Activated CD8-positive, alpha-beta T cell treated with anti-CD3 and anti-CD28 coated beads for 36 hours (primary cell): ENCODE data around the gene TCOF1. TPM values are rescaled to one million over a fixed set of nuclear protein-coding genes. Genes with fewer than 3 reads are reported as not detected.

ENCODE experiments used
- ATAC-seq: fragments of 200-7000 bp; cut with Tn5 transposase; one replicate; pipeline ENCODE4 v1.10.0; 2021; ENCODE audit warnings: mild to moderate bottlenecking, moderate library complexity
- CTCF ChIA-PET: fragments of 350-600 bp; sonication (Branson Sonifier 250); formaldehyde crosslinking; loops from one replicate; lab custom pipeline; 2021; ENCODE audit warnings: antibody characterized with exemption; lab: Charles Lee
- POLR2A ChIA-PET: fragments of 350-600 bp; sonication (Branson Sonifier 250); formaldehyde crosslinking; loops from one replicate; lab custom pipeline; 2021; ENCODE audit warnings: antibody characterized with exemption; lab: Charles Lee
- DNase-seq: peaks from one replicate; pipeline ENCODE4 v3.0.0-alpha.2; 2020
- H3K27ac Mint-ChIP-seq: one replicate; pipeline ENCODE4 v1.8.0; 2021; ENCODE audit warnings: mild to moderate bottlenecking, mixed read lengths
- H3K27me3 Mint-ChIP-seq: one replicate; pipeline ENCODE4 v1.8.0; 2021; ENCODE audit warnings: mixed read lengths
- H3K36me3 Mint-ChIP-seq: one replicate; pipeline ENCODE4 v1.8.0; 2021; ENCODE audit warnings: low read depth, mixed read lengths
- H3K4me1 Mint-ChIP-seq: one replicate; pipeline ENCODE4 v1.8.0; 2021; ENCODE audit warnings: low read depth, mixed read lengths
- H3K4me3 Mint-ChIP-seq: one replicate; pipeline ENCODE4 v1.8.0; 2021; ENCODE audit warnings: mild to moderate bottlenecking, moderate library complexity, mixed read lengths
- H3K9me3 Mint-ChIP-seq: one replicate; pipeline ENCODE4 v1.8.0; 2021; ENCODE audit warnings: mixed read lengths
- CTCF ChIP-seq: fragments of 200-600 bp; IDR thresholded peaks from one replicate; pipeline ENCODE4 v1.8.0; 2022; ENCODE audit warnings: antibody characterized with exemption, mild to moderate bottlenecking
- intact Hi-C: fragments of 100-400 bp; cut with micrococcal nuclease; formaldehyde crosslinking; loops from one replicate; pipeline ENCODE4 v1.10.0; 2022
- total RNA-seq, 2 experiments: library from RNA; stranded (reverse); gene quantifications; one replicate each; pipeline ENCODE4 v1.2.3, GENCODE V29; 2021

The TCOF1 gene
- total RNA-seq, 2 experiments from 2014 or later: 114 to 117 TPM

DNA sequence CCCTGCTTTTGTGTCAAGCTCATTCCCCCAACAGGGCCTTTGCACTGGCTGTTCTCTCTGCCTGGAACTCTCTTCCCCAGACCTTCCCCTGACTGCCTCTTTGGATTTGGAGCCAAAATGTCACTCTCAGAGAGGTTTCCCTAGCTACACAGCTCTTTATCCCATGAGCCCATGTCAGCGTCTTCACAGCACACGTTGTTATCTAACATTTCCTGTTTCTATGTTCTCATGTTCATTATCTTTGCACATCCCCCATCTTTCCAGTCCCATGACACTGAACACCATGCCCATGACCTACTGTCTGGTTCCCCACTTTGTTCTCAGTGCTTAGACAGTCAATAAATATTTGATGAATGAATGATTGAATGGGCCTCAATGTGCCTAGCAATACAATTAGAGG lies 28.5 kb upstream of the TCOF1 start:
- H3K4me3 Mint-ChIP-seq: no peak overlapping the region
- H3K27me3 Mint-ChIP-seq: no peaks in the 10 kb centered on the region

DNA sequence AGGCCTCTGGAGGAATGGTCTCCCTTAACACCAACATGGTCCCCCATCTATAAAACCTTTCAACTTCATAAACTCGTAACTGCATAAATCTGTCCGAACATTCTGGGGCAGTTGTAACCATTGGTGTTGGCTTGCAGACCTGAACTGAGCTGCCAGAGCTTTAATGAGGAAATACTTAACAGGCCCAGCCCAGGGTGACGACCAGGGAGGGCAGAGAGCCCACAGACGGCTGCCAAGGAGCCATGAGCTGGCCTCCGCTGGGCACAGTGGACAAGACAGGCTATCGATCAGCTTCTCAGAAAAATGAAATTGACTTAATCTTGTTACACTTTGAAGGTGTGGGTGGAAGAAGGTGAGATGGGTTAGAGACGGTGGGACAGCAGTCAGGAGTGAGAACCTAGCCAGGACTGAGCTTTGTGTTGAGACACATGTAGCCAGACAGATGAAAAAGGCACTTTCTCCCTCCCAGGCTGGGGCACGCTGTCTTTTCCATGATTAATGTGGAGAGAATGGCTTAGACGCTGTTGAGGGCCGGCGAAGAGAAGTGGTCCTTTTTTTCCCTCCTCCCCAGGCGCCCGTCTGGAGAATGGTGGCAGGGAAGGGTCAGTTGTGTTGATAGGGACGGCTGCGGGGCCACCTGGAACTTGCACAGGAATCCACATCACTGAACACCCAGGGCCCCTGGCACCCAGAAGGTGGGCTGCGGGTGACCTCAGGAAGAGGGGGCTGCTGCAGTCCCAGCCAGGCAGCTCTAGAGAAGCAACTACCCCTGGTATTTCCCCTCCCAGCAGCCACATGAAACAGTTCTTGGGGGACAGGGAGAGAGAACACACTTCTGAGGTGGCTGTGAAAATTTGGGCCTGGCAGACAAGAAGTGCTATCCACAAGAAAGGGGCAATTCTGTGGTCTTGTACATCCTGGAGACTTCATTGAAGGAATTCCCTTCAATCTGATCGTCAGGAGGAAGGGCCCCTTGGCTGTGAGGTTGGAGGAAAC lies 27.3 kb upstream of the TCOF1 start:
- TF ChIP-seq CTCF: no peak
- Mint-ChIP-seq H3K4me1 (no peaks in the 10 kb centered on the region), H3K36me3 (no peaks in the 10 kb centered on the region), H3K27ac (no peak overlapping the region), H3K9me3 (no peaks in the 10 kb centered on the region), H3K4me3 (no peak overlapping the region), H3K27me3 (no peaks in the 10 kb centered on the region)
- ChIA-PET CTCF (no interaction called here), POLR2A (no interaction called here)
- DNase-seq (no peak), ATAC-seq (no peak)
- intact Hi-C loops: no loop called here

More for the DNA sequence above, 28.5 kb upstream of the TCOF1 start:
- Mint-ChIP-seq H3K36me3 (no peaks in the 10 kb centered on the region), H3K27ac (no peak overlapping the region), H3K4me1 (no peaks in the 10 kb centered on the region), H3K9me3 (no peaks in the 10 kb centered on the region)
- ChIA-PET CTCF (no interaction called here), POLR2A (no interaction called here)
- no peak for ATAC-seq
- no peak for TF ChIP-seq CTCF
- intact Hi-C loops: no loop called here
- DNase-seq: no peak

GRCh38 chr5:150333400-150333799 lies 24.1 kb upstream of the TCOF1 start:
- CTCF ChIA-PET: interaction anchor here (1.5 kb wide), 1 partner anchor 203 kb away, joined by 4 read pairs; no protein-coding TSS in a partner anchor
- Mint-ChIP-seq H3K27ac (no peak overlapping the region), H3K27me3 (no peaks in the 10 kb centered on the region), H3K9me3 (no peaks in the 10 kb centered on the region), H3K4me1 (no peaks in the 10 kb centered on the region), H3K36me3 (no peaks in the 10 kb centered on the region), H3K4me3 (no peak overlapping the region)
- POLR2A ChIA-PET: interaction anchor here (1.2 kb wide), 1 partner anchor 9 kb away, joined by 3 read pairs; no protein-coding TSS in a partner anchor
- no peak for DNase-seq
- intact Hi-C loops: no loop called here
- ATAC-seq: no peak
- TF ChIP-seq CTCF: no peak

DNA sequence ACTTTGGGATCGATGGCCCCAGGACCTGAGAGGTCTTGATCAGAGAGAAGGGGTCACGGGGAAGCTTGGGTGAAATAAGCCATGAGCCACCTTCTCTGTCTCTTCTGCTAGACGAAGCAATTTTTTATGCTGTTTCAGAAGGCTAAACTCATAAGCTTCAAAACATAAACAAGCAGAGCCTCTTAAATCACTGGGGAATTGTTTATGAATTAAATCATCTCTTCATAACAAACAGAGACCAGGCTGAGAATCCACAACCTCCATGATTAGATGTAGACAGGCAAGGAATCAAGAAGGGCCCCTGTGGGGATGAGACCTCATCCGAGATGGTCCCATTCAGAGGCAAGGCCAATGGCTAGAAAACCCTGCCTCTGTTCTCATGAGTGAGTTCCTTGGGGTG lies 21.7 kb upstream of the TCOF1 start:
- CTCF ChIA-PET: no interaction called here
- intact Hi-C loops: no loop called here
- POLR2A ChIA-PET: no interaction called here
- no peaks in the 10 kb centered on the region for H3K27me3 Mint-ChIP-seq
- H3K9me3 Mint-ChIP-seq: no peaks in the 10 kb centered on the region
- H3K4me3 Mint-ChIP-seq: no peak overlapping the region
- DNase-seq: no peak
- ATAC-seq: no peak
- no peak for TF ChIP-seq CTCF
- peaks cover 4% of the 10 kb centered on the region for H3K4me1 Mint-ChIP-seq
- H3K27ac Mint-ChIP-seq: no peak overlapping the region
- no peaks in the 10 kb centered on the region for H3K36me3 Mint-ChIP-seq

DNA sequence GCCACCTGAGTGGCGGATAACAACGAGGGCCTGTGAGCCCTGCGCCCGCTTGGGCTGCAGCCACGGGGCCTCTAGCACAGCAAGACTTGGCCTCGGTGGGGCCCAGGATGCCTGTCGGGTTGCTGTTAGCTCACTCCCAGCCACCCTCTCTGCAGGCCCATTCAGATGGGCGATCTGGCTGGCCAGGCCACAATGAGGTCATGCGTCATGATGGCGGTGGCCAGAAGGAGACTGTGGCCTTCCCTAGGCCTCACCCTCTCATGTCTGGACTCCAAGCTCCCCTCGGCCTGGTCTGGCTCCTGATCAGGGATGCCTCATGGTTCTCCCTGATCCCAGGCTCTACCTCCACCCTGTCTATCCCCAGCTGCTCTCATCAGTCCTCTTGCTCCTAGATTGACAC lies 19.0 kb upstream of the TCOF1 start:
- Mint-ChIP-seq H3K9me3 (no peaks in the 10 kb centered on the region), H3K4me3 (no peak overlapping the region), H3K36me3 (no peaks in the 10 kb centered on the region), H3K27me3 (peaks cover 2% of the 10 kb centered on the region), H3K27ac (no peak overlapping the region), H3K4me1 (peaks cover 11% of the 10 kb centered on the region)
- DNase-seq: no peak
- CTCF ChIA-PET: interaction anchor here (1.9 kb wide), 1 partner anchor 12 kb away, joined by 7 read pairs; no protein-coding TSS in a partner anchor
- TF ChIP-seq CTCF: no peak
- POLR2A ChIA-PET: no interaction called here
- ATAC-seq: no peak
- intact Hi-C loops: no loop called here
